GM19324 (cell line): ENCODE data around the gene ZBTB14.

ENCODE experiments used
- ATAC-seq: cut with Tn5 transposase; IDR thresholded peaks from one replicate; pipeline ENCODE4 v1.9.1; 2021; ENCODE audit warnings: mild to moderate bottlenecking, moderate library complexity; ENCODE audit not compliant: unreplicated experiment, low FRiP score

Gene ZBTB14

GRCh38 chr18:5295231-5295920 lies at the start of gene ZBTB14:
Gene ZBTB14 (minus strand): TSS chr18:5295726. CDS start chr18:5293246, 2,480 bp downstream.
- ATAC-seq, result peak; percentile 56

GRCh38 chr18:5339202-5339834 lies 43.8 kb upstream of the ZBTB14 start:
- no peak for ATAC-seq

- no peak for ATAC-seq
Observed at GRCh38 chr18:5334456-5335075, 39.0 kb upstream of the ZBTB14 start.

GRCh38 chr18:5318061-5318700 lies 22.7 kb upstream of the ZBTB14 start:
- no peak for ATAC-seq

GRCh38 chr18:5317186-5317585 lies 21.7 kb upstream of the ZBTB14 start:
- no peak for ATAC-seq

- ATAC-seq, result no peak
Observed at GRCh38 chr18:5315838-5316237, 20.3 kb upstream of the ZBTB14 start.

- no peak for ATAC-seq
Observed at GRCh38 chr18:5311301-5311989, 15.9 kb upstream of the ZBTB14 start.

GRCh38 chr18:5309888-5310470 lies 14.5 kb upstream of the ZBTB14 start:
- peak; percentile 96 for ATAC-seq

GRCh38 chr18:5305835-5306234 lies 10.3 kb upstream of the ZBTB14 start:
- ATAC-seq, result no peak

- no peak for ATAC-seq
Observed at GRCh38 chr18:5304232-5304631, 8.7 kb upstream of the ZBTB14 start.

GRCh38 chr18:5303636-5304035 lies 8.1 kb upstream of the ZBTB14 start:
- no peak for ATAC-seq

- ATAC-seq, result no peak
Observed at GRCh38 chr18:5302606-5303005, 7.1 kb upstream of the ZBTB14 start.

GRCh38 chr18:5300476-5301010 lies 5.0 kb upstream of the ZBTB14 start:
- no peak for ATAC-seq

GRCh38 chr18:5298156-5298852 lies 2.8 kb upstream of the ZBTB14 start:
- ATAC-seq, result no peak

GRCh38 chr18:5297597-5297996 lies 2.1 kb upstream of the ZBTB14 start:
- ATAC-seq, result no peak

GRCh38 chr18:5296706-5297320 lies 1.3 kb upstream of the ZBTB14 start:
- ATAC-seq, result peak; percentile 2

GRCh38 chr18:5295981-5296705 lies 617 bp upstream of the ZBTB14 start:
- peak; percentile 72 for ATAC-seq

- peak; percentile 5 for ATAC-seq
Observed at GRCh38 chr18:5294457-5295230, 882 bp downstream of the ZBTB14 start.
